AG04450 (cell line): ENCODE measurements around the gene SRPRA. TPM values are rescaled to one million over a fixed set of nuclear protein-coding genes. Genes with fewer than 3 reads are reported as not detected.

Source experiments
- CTCF ChIA-PET: fragments of 300-600, 350-600 bp; formaldehyde crosslinking; extraction: SDS; loops from one replicate; lab custom pipeline; 2022; ENCODE audit warnings: antibody characterized with exemption, inconsistent platforms; lab: Charles Lee
- POLR2A ChIA-PET: fragments of 350-600 bp; formaldehyde crosslinking; extraction: SDS; loops from one replicate; lab custom pipeline; 2021; ENCODE audit warnings: antibody characterized with exemption, inconsistent platforms; lab: Yijun Ruan, JAX
- DNase-seq: peaks from one replicate; pipeline ENCODE4 v3.0.0-alpha.2; 2011; ENCODE audit warnings: low read depth, low spot score
- H3K27ac ChIP-seq: one replicate; pipeline ENCODE4 v1.5.1; 2012; ENCODE audit warnings: low read depth, low read length, control low read depth
- H3K27me3 ChIP-seq: one replicate; pipeline ENCODE4 v1.6.0; 2012; ENCODE audit warnings: low read length; ENCODE audit not compliant: control insufficient read depth, insufficient read depth
- H3K4me3 ChIP-seq: 2 replicates; pipeline ENCODE4 v1.5.1; 2011; ENCODE audit warnings: mild to moderate bottlenecking, low read depth, low read length, control low read depth
- H3K9me3 ChIP-seq: 2 replicates; pipeline ENCODE4 v1.5.1; 2012; ENCODE audit warnings: low read length; ENCODE audit not compliant: control insufficient read depth, insufficient read depth
- polyA plus RNA-seq: library from polyadenylated mRNA; depleted of rRNA; stranded (reverse); fragments of >200 nt; gene quantifications from 2 replicates; pipeline ENCODE4 v1.2.3, GENCODE V29; 2011
- TF ChIP-seq, protein P1 (sequence below): IDR thresholded peaks from 2 replicates; pipeline ENCODE4 v1.5.1; 2011; ENCODE audit warnings: low read depth, low read length, control low read depth, inconsistent platforms

Gene SRPRA
- polyA plus RNA-seq, 1 experiment, result 124 TPM

DNA sequence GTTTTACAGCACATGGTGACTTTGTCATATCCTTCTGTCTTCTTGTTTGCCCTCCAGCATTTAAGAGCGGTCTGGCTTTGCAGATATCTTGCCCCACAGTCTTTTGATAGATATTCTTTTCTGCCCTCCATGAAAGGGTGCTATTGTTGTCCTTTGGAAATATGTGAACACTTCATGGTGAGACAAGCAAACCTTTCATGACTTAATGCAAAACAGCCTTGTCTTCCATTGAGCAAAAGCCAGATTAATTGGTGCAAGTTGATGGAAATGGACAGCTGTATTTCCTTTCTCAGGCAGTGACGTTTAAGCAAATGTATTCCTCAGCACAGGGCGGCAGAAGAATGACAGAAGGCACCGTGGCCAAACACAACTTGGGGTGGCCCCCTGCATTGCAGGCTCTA is 39.6 kb upstream of the SRPRA start:
- ChIA-PET POLR2A (no interaction called here), CTCF (interaction anchor here (0.6 to 2.0 kb wide), 5 partner anchors 10 to 284 kb away, joined by 3 to 21 read pairs (median 3); no protein-coding TSS in a partner anchor)
- no peak overlapping the region for H3K27ac ChIP-seq
- no peaks in the 10 kb centered on the region for H3K27me3 ChIP-seq
- DNase-seq, result no peak
- no peaks in the 10 kb centered on the region for H3K9me3 ChIP-seq
- no peak overlapping the region for H3K4me3 ChIP-seq
- TF ChIP-seq, protein P1, sequence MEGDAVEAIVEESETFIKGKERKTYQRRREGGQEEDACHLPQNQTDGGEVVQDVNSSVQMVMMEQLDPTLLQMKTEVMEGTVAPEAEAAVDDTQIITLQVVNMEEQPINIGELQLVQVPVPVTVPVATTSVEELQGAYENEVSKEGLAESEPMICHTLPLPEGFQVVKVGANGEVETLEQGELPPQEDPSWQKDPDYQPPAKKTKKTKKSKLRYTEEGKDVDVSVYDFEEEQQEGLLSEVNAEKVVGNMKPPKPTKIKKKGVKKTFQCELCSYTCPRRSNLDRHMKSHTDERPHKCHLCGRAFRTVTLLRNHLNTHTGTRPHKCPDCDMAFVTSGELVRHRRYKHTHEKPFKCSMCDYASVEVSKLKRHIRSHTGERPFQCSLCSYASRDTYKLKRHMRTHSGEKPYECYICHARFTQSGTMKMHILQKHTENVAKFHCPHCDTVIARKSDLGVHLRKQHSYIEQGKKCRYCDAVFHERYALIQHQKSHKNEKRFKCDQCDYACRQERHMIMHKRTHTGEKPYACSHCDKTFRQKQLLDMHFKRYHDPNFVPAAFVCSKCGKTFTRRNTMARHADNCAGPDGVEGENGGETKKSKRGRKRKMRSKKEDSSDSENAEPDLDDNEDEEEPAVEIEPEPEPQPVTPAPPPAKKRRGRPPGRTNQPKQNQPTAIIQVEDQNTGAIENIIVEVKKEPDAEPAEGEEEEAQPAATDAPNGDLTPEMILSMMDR, result no peak

DNA sequence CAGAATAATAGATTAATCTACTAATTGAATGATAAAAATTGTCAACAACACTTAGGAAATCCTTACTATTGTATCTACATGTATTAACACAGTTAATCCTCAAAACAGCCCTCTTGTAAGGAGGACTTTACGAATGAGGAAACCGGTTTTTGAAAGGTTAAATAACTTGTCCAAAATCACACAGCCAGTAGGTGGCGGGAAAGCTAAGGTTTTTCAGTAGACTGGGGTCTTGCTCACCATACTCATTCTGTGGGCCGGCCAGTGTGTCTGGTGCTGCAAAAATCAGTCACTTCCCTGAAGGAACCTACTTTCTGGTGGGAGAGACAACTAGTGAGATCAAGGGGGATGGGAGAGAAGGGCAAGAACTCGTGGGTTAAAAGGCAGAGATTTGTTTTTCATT is 39.0 kb upstream of the SRPRA start:
- ChIA-PET CTCF (interaction anchor here (0.6 to 2.0 kb wide), 7 partner anchors 8 to 173 kb away, joined by 3 to 21 read pairs (median 3); no protein-coding TSS in a partner anchor), POLR2A (no interaction called here)
- TF ChIP-seq, protein P1, result peak; percentile 61
- Histone ChIP-seq H3K4me3 (no peak overlapping the region), H3K9me3 (peaks cover 3% of the 10 kb centered on the region; the same call in 1 of the 2 replicates), H3K27ac (no peak overlapping the region), H3K27me3 (no peaks in the 10 kb centered on the region)
- no peak for DNase-seq

DNA sequence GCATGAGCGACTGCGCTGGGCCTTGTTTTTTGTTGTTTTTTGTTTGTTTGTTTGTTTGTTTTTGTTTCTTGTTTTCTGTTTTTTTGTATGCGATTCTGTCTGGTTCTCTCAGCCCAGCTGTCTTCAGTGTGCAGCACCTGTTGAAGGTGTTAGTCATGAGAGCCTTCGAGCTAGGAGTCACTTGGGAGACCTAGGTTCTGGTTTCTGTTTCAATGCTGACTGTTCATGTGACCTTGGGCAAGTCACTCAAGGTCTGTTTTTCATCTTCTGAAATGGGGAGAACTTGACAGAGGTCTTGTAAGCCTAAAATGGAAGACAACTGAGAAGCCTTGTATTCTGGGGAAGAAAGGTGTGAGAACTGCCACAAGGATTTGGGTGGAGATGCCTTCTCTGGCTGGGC is 37.0 kb upstream of the SRPRA start:
- H3K27me3 ChIP-seq, result no peaks in the 10 kb centered on the region
- CTCF ChIA-PET, result interaction anchor here (0.7 to 3.0 kb wide), 2 partner anchors 18 to 175 kb away, joined by 3 to 19 read pairs; no protein-coding TSS in a partner anchor
- no peak overlapping the region for H3K4me3 ChIP-seq
- POLR2A ChIA-PET, result no interaction called here
- TF ChIP-seq, protein P1, result no peak
- H3K27ac ChIP-seq, result no peak overlapping the region
- no peak for DNase-seq
- peaks cover 3% of the 10 kb centered on the region; the same call in 1 of the 2 replicates for H3K9me3 ChIP-seq

DNA sequence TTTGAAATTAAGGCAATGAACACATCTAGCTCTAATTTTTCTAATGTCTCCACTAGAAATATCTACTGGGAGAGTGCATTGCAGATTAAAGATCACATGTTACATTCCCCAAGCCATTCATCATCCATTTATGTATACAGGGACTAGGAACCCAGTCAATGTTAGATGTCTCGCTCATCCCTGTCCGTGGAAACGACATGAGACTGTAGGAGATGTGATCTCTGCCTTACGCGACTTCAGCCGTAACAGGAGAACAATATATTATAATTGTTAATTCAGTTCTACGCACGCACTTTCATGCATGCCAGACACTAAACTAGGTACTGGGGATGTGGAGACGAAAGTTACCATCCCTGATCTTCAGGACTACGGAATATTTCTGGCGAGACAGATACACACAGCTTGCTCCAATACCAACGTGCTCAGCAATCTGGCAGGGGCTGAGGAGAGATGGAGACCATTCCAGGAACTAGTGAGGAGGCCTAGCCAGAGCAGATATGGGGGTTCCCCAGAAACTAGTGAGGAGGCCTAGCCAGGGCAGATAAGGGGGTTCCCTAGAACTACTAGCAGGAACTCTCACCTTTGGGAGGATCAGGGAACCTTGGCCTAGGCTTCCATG is 35.9 kb upstream of the SRPRA start:
- DNase-seq, result no peak
- Histone ChIP-seq H3K9me3 (peaks cover 3% of the 10 kb centered on the region; the same call in 1 of the 2 replicates), H3K27me3 (no peaks in the 10 kb centered on the region), H3K27ac (peak overlapping the region; percentile 21), H3K4me3 (peak overlapping the region; percentile 92)
- TF ChIP-seq, protein P1, result no peak
- CTCF ChIA-PET, result interaction anchor here (1.1 to 3.0 kb wide), 3 partner anchors 14 to 412 kb away, joined by 4 to 19 read pairs (median 4); no protein-coding TSS in a partner anchor
- POLR2A ChIA-PET, result interaction anchor here (0.6 to 1.0 kb wide), 5 partner anchors 11 to 164 kb away, joined by 3 to 14 read pairs (median 3); no protein-coding TSS in a partner anchor
